Activated CD8-positive, alpha-beta memory T cell treated with anti-CD3 and anti-CD28 coated beads for 4 hours (primary cell): Measurements from ENCODE around the gene BOC.

Source experiments
- DNase-seq, 2 donors: peaks; one replicate each; pipeline ENCODE4 v3.0.0-alpha.2; 2020; ENCODE audit warnings: low read depth in 2 of 2

Gene BOC

DNA sequence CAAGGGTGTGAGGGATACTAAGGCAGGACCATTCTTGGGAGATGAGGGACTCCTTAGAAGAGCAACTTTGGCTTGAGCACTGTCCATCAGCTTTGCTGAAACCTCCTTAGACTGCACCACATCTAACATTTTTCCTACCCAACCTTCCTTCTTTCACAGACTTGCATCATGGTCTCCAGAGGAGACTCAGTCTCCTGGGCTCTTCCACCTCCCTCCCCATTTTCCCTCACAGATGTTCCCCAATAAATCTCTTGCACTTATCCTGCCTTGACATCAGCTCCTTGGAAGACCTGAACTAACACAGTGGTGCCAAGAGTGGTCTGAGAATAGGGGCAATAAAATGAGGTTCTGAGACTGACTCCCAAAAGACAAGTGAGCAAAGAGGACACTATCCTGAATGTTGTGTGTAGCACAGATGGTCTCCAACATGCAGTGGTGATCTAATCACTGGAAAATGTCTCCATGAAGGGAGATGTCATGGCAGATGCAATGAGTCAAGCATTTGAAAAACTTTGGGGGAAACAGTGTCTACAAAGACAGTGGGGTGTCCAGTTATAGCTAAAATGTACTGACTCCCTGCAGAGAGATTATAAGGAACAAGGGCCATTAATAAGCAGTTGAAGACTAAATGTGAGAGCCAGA lies 26.0 kb upstream of the BOC start:
- DNase-seq = no peak

GRCh38 chr3:113186566-113186965 lies 24.8 kb upstream of the BOC start:
- DNase-seq = no peak

GRCh38 chr3:113193288-113193687 lies 18.1 kb upstream of the BOC start:
- DNase-seq = no peak

- DNase-seq = no peak
These were observed 17.6 kb upstream of the BOC start for GRCh38 chr3:113193719-113194118.

- DNase-seq = no peak
These were observed 16.4 kb upstream of the BOC start for GRCh38 chr3:113194823-113195401.

DNA sequence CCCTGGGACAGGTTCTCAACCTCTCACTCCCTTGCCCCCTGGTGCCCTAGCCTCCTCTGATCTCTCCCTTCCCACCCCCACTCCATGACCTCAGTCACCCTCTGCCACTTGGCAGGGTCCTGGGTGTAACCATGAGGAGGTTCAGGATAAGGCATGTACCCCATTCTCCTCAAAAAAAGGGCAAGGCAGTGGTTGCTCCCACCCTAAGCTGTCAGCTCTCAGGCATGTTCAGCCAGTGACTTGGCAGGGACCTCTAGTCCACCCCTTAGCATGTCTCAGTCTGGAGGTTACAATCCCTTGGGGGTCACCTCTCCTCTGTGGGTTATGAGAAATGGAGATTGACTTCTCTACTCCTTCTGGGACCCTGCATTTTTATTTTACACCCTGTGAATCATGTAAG lies 11.0 kb upstream of the BOC start:
- DNase-seq = no peak

DNA sequence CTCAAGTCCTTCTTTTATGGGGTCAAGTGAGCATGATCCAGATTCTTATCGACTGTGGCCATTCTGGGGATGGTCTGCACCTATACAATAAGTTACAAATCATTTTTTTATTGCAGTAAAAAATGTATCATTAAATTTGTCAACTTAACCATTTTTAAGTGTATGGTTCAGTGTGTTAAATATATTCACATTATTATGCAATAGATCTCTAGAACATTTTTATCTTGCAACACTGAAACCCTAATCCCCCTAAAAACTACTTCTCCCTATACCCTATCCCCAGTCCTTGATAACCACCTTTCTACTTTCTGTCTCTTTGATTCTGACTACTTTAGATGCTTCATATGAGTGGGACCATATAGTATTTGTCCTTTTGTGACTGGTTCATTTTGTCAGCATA lies 10.4 kb upstream of the BOC start:
- no peak for DNase-seq

DNA sequence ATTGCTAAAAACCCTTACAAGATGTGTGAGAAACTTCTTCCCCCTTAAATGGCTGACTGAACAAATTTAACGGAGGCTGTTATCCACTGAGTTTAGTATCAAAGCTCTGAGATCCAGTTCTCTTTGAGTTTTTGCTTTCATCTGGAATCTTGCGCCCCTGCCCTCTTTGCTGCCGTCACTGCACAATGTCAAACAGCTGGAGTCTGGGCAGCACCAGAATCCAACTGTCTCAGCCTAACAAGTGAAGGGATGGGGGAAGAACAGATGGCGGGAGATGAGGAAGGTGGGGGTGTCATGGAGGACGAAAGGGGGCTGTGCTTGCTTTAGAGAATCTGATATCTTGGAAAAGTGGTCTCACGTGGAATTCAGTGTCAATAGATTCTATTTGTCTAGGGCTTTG lies 7.0 kb upstream of the BOC start:
- no peak for DNase-seq

GRCh38 chr3:113205481-113205880 lies 5.9 kb upstream of the BOC start:
- DNase-seq = no peak

DNA sequence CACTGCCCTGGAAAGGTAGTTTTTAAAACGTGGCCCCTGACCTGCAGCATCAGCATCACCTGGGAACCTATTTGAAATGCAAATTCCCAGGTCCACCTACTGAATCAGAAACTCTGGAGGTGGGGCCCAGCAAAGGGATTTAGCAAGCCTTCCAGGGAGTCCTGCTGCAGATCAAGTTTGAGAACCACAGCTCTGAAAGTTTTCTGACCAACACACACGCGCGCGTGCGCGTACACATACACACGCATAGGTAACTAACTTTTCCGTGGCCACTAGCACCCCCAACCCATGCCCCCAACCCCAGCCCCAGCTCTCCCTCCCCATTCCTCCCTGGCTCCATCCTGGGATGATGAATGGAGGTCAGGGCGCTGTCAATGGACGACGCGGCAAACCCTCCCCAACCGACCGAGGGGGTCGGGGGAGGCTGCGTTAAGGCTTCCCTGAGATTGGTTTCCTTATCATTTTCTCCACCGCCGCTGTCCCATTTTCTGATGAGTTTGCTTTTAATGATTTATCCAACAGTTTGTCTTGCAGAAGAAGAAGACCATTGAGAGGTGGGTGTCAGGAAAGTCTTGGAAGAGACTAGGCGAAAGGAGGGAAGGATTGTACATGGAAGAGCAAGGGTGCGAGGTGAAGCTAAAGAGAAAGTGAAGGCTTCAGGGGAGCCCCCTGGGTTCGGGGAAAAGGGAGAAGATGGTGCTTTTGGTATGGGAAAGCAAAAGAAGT lies 590 bp upstream of the BOC start:
- DNase-seq = no peak

DNA sequence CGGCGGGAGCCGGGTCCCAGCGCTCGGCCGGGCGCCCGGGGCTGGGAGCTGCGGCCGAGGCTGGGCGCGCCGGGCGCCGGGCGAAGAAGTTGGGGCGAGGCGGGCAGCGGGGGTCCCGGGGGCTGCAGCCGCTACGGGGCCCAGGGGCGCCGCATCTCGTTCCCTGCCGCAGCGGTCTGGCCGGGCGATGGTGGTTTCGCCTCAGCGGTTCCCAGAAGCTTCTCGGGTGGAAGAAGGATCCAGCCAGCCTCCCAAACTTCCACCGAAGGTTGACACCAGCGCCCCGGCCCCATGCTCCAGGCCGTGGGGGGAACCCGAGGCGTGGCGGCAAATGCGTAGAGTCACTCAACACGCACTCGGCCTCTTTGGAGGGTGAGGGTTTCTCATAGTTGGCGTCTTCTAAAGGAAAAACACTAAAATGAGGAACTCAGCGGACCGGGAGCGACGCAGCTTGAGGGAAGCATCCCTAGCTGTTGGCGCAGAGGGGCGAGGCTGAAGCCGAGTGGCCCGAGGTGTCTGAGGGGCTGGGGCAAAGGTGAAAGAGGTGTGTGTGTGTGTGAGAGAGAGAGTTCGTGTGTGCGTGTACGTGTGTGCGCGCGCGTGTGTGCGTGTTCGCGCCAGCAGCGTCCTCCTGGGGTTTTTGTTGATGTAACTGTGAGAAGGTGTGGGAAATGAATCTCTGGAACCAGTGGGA lies 940 bp downstream of the BOC start:
- no peak for DNase-seq

DNA sequence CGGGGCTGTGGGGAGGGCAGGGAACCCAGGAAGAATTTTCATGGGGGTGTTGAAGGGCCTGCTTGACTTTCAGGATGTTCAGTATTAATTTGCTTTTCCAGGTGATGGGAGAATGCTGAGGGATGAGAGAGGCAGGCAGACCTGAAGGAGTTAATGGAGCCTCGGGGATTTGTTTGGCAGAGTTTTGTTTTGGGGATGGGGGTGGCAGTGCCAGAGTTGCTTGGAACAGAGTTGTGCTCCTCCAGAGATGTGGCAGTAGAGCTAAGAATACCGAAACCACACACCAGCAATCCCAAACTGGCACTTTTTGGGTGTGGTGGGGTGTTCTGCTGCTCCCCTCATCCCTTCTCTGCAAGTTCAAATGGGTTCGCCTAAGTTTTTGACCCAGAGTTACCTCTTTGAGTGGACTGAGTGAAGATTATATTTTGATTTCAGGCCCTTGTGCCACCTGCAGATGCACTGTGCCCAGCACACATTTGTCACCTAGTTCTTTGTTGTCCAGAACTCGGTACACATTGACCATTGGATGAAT lies 1.6 kb downstream of the BOC start:
- DNase-seq = no peak

DNA sequence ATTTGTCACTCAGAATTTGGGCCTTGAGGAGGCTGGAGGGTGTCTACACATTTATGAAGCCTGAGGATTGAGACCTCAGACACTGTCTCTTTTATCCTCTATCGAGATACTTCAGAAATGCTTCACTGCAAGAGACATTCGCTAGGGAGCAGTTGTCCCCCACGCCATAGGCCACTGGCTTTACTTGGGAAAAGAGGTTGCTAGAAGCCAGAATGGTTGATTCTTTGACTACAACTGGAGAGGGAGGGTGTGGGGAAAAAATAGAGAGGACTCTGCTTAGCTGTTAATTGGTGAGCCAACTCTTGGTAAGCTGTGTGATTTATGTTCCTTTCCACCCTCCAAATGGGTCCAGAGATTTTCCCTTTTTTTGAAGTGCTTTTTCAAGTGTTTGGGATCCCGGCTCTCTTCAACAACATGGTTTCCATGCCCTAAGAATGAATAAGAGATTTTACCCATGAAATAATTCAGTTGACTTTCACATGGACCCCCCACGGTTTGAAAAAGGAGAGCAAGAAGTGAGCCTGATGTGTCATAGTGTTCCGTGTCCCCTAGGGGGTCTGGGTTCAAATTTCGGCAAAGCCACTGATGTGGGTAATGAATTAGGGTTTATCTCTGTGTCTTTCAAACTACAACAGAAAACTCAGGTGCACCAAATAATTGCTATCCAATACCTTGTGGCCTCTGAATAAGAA lies 2.7 kb downstream of the BOC start:
- DNase-seq = no peak

- no peak for DNase-seq
These were observed 3.7 kb downstream of the BOC start for GRCh38 chr3:113214917-113215595.

DNA sequence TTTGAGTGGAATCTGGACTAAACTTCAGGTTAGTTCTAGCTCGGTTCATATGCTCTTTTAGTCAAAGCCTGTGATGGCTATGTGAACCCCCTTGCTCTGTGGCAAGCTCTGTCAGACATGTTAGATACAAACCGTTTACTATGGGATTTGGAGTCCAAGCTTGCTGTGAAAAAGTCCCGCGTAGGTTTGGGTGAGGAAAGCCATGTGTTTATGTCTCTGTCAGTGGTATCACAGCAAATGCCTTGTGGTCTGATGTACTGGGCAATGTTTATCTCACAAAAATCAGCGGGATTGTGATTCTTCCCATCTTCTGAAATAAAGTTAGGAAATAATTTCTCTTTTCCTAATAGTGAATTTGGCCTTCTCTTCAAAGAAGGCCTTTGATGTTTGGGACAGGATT lies 5.0 kb downstream of the BOC start:
- DNase-seq = no peak

GRCh38 chr3:113218011-113218680 lies 6.8 kb downstream of the BOC start:
- no peak for DNase-seq

- no peak for DNase-seq
These were observed 7.3 kb downstream of the BOC start for GRCh38 chr3:113218681-113219045.

- no peak for DNase-seq
These were observed 8.4 kb downstream of the BOC start for GRCh38 chr3:113219605-113220300.

- no peak for DNase-seq
These were observed 9.4 kb downstream of the BOC start for GRCh38 chr3:113220721-113221120.

DNA sequence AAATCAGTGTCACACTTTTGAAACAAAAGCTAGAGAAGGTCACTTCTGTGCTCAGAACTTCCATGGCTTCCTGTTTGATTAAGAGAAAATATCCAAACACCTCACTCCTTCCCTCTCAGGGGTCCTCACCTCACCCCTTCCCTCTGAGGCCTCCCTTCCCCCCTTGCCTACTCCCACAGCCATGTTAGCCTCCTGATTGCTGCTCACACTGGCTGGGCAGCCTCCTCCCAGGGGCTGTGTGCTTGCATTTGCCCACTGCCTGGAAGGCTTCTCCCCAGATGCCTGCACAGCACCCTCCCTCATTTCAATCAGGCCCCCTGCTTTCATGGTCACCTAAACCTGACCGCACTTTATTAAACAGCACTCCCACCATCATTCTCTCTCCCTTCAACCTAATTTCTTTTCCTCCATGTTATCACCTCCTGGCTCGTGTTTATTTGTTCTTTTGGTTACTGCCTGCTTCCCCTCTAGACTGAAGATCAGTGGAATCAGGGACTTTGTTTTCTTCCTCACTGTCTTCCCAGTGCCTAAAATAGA lies 10.4 kb downstream of the BOC start:
- no peak for DNase-seq
